ENCODE data around the gene ACTA2.

GRCh38 chr10:88999625-89000024 is 47.1 kb upstream of the ACTA2 start:
- TF ChIP-seq CTCF (conservative IDR thresholded peaks at IDR 0.05 in 1 of 2, IDR thresholded peaks at IDR 0.05 in 1 of 2; ENCODE audit: low read depth in 1 of 2, low read length in 2 of 2) (no peak), EZH2 (IDR thresholded peaks at IDR 0.05; ENCODE audit: low read length, missing control alignments) (no peak)

All from fibroblast of lung (primary cell).